Neuronal stem cell (in vitro differentiated cells): ENCODE data around the gene CAP1. TPM values are rescaled to one million over a fixed set of nuclear protein-coding genes. Genes with fewer than 3 reads are reported as not detected.

Source experiments
- DNase-seq: peaks from one replicate; pipeline ENCODE4 v3.0.0-alpha.2; 2013; ENCODE audit warnings: low spot score
- H2AFZ ChIP-seq: one replicate; pipeline ENCODE4 v1.6.1; 2013; ENCODE audit warnings: mild to moderate bottlenecking, low read length, inconsistent platforms
- H2AK5ac ChIP-seq: 2 replicates; pipeline ENCODE4 v1.6.1; 2013; ENCODE audit warnings: low read depth, mild to moderate bottlenecking, inconsistent platforms, low read length, moderate library complexity, mixed read lengths
- H2BK120ac ChIP-seq: 2 replicates; pipeline ENCODE4 v1.6.1; 2013; ENCODE audit warnings: low read depth, mild to moderate bottlenecking, inconsistent platforms, low read length, moderate library complexity, mixed read lengths
- H2BK12ac ChIP-seq: one replicate; pipeline ENCODE4 v1.6.1; 2013; ENCODE audit warnings: low read length, inconsistent platforms
- H2BK15ac ChIP-seq: 2 replicates; pipeline ENCODE4 v1.6.1; 2013; ENCODE audit warnings: mild to moderate bottlenecking, low read length, inconsistent platforms, mixed read lengths
- H2BK5ac ChIP-seq: one replicate; pipeline ENCODE4 v1.6.1; 2013; ENCODE audit warnings: inconsistent platforms, mild to moderate bottlenecking, low read length, moderate library complexity
- H3K14ac ChIP-seq: one replicate; pipeline ENCODE4 v1.6.1; 2013; ENCODE audit warnings: low read length, inconsistent platforms
- H3K18ac ChIP-seq: 2 replicates; pipeline ENCODE4 v1.6.1; 2013; ENCODE audit warnings: low read length, inconsistent platforms
- H3K23ac ChIP-seq: 2 replicates; pipeline ENCODE4 v1.6.1; 2013; ENCODE audit warnings: low read depth, mild to moderate bottlenecking, mixed read lengths, low read length, inconsistent platforms; ENCODE audit not compliant: poor library complexity
- H3K27ac ChIP-seq: replicated peaks from 3 replicates; pipeline ENCODE4 v1.5.1; 2013; ENCODE audit warnings: low read length, inconsistent platforms
- H3K27me3 ChIP-seq, 3 experiments: 2 replicates each; pipeline ENCODE4 v1.6.1; 2013; ENCODE audit warnings: low read length in 3 of 3, mild to moderate bottlenecking in 2 of 3, inconsistent platforms in 1 of 3, low read depth in 1 of 3, mixed read lengths in 1 of 3, moderate library complexity in 1 of 3; ENCODE audit not compliant: control insufficient read depth in 3 of 3, insufficient read depth in 3 of 3
- H3K36me3 ChIP-seq, 2 donors: replicated peaks in 1 of 2; 2 replicates each; pipeline ENCODE4 v1.6.1; 2013; ENCODE audit warnings: low read length in 2 of 2; ENCODE audit not compliant: control insufficient read depth in 2 of 2, insufficient read depth in 2 of 2
- H3K4ac ChIP-seq: 2 replicates; pipeline ENCODE4 v1.6.1; 2013; ENCODE audit warnings: inconsistent platforms, mild to moderate bottlenecking, low read length, moderate library complexity
- H3K4me1 ChIP-seq, 2 donors: 1 replicate in 1 of 2; 2 replicates in 1 of 2; pipeline ENCODE4 v1.6.1; 2013; ENCODE audit warnings: low read length in 2 of 2, low read depth in 1 of 2; ENCODE audit not compliant: control insufficient read depth in 2 of 2, insufficient read depth in 1 of 2
- H3K4me2 ChIP-seq: one replicate; pipeline ENCODE4 v1.6.1; 2013; ENCODE audit warnings: mild to moderate bottlenecking, low read length, inconsistent platforms; ENCODE audit not compliant: insufficient read depth, poor library complexity, severe bottlenecking
- H3K4me3 ChIP-seq, 2 donors: 2 replicates each; pipeline ENCODE4 v1.5.1; 2013; ENCODE audit warnings: low read length in 2 of 2, mild to moderate bottlenecking in 2 of 2, inconsistent platforms in 1 of 2, moderate library complexity in 1 of 2
- H3K79me1 ChIP-seq: one replicate; pipeline ENCODE4 v1.6.1; 2013; ENCODE audit warnings: low read depth, mild to moderate bottlenecking, inconsistent platforms, low read length, moderate library complexity
- H3K9ac ChIP-seq: one replicate; pipeline ENCODE4 v1.6.1; 2013; ENCODE audit warnings: mild to moderate bottlenecking, low read depth, low read length, inconsistent platforms; ENCODE audit not compliant: poor library complexity
- H3K9me3 ChIP-seq, 2 donors: replicated peaks in 1 of 2; 2 replicates each; pipeline versions ENCODE3 to v1.6.1; 2013; ENCODE audit warnings: low read length in 2 of 2, mild to moderate bottlenecking in 2 of 2, inconsistent platforms in 1 of 2, low read depth in 1 of 2, mixed read lengths in 1 of 2, moderate library complexity in 1 of 2; ENCODE audit not compliant: control insufficient read depth in 2 of 2, insufficient read depth in 1 of 2
- H4K8ac ChIP-seq: one replicate; pipeline ENCODE4 v1.6.1; 2013; ENCODE audit warnings: low read depth, mild to moderate bottlenecking, inconsistent platforms, low read length, moderate library complexity
- H4K91ac ChIP-seq: one replicate; pipeline ENCODE4 v1.6.1; 2013; ENCODE audit warnings: low read length, low read depth, mild to moderate bottlenecking, inconsistent platforms; ENCODE audit not compliant: poor library complexity
- WGBS, 2 donors: extraction: QIAGEN DNeasy Blood & Tissue Kit; methylation state at CpG; one replicate each; pipeline ENCODE4 v1.1.7; 2013; ENCODE audit warnings: missing lambda C conversion rate in 2 of 2, mixed read lengths in 1 of 2; ENCODE audit not compliant: insufficient read length in 2 of 2, insufficient replicate concordance in 1 of 2; ENCODE audit errors: extremely low coverage in 2 of 2; 5-methylcytosine and 5-hydroxymethylcytosine counted together
- polyA plus RNA-seq, 2 experiments: library from polyadenylated mRNA; stranded (reverse); fragments of 200-250 nt; gene quantifications; one replicate each; pipeline ENCODE4 v1.2.3, GENCODE V29; 2013

CAP1 gene, protein sequence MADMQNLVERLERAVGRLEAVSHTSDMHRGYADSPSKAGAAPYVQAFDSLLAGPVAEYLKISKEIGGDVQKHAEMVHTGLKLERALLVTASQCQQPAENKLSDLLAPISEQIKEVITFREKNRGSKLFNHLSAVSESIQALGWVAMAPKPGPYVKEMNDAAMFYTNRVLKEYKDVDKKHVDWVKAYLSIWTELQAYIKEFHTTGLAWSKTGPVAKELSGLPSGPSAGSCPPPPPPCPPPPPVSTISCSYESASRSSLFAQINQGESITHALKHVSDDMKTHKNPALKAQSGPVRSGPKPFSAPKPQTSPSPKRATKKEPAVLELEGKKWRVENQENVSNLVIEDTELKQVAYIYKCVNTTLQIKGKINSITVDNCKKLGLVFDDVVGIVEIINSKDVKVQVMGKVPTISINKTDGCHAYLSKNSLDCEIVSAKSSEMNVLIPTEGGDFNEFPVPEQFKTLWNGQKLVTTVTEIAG
- polyA plus RNA-seq (2013, experiment 1 of 2): 116 TPM
- 119 TPM for polyA plus RNA-seq (2013, experiment 2 of 2)

DNA sequence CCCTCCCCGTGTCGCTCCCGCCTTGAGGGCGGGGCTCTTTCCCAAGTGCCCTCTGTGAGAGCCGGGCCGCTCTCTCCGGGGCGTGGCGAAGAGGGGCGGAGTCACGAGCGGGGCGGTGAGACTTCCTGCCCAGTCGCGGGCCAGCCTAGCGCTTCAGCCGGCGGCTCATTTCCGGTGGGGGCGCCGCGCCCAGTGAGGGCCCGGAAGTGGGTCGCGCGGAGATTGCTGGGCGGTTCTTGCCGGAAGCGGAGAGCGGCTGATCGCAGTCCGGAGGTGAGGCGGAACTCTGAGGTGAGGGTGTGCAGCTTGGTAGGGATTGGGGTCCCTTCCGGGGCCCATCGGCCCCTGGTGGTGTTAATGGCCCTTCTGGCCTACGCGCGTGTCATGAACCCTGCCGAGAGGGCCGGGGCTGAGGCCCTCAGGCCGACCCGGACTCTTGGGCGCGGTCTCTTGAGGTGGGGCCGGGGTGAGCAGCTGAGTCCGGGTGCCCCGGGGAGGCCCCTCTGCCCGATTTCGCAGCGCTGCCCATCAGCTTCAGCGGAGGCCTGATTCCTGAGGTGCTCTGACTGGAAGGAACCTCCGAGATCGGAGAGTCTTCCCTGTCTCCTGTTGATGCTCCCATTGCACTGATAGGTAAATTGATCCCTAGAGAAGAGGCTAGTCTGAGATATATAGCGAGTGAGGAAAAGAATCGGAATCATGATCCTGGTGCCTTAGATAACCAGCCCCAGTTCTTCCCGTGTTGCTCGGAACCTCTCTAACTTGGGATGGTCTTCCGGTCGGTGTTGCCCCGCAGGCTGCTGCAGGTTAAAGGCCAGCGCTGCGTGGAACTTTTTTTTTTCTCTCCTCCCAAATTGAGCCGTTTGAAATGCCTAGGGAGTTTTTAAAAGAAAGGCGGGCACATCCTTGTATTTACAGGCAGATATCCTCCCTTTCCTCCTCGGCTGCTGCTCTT, at the start of gene CAP1:
TSS of gene CAP1 (plus strand) at position 219 of the 955 bp plus-strand sequence. CDS start 18,618 bp downstream, outside the sequence.
- WGBS, 2 donors: no CpG with 5 or more reads among the region's 65 CpGs
- H3K23ac ChIP-seq: peak within 1 kb of the TSS; percentile 95
- H2AK5ac ChIP-seq: peak within 1 kb of the TSS; percentile 40

GRCh38 chr1:39992234-39992633, 48.3 kb upstream of the CAP1 start:
- Histone ChIP-seq H3K79me1 (no peaks in the 10 kb centered on the region), H2BK15ac (no peak overlapping the region), H3K14ac (no peak overlapping the region), H3K18ac (no peak overlapping the region), H3K4me2 (no peak overlapping the region), H3K36me3 (no peaks in the 10 kb centered on the region), H2AFZ (peak overlapping the region; percentile 53), H2AK5ac (no peak overlapping the region), H3K9me3 (no peaks in the 10 kb centered on the region), H3K4ac (no peak overlapping the region), H3K4me3 (no peak overlapping the region), H2BK5ac (no peak overlapping the region), H3K27me3 (no peaks in the 10 kb centered on the region), H3K27ac (no peak overlapping the region), H2BK120ac (no peak overlapping the region), H3K4me1 (peaks cover 5 to 11% of the 10 kb centered on the region in 2 donors), H4K8ac (no peak overlapping the region), H2BK12ac (no peak overlapping the region), H4K91ac (no peak overlapping the region), H3K9ac (no peak overlapping the region), H3K23ac (no peak overlapping the region)
- WGBS, 2 donors: no CpG with 5 or more reads among the region's 2 CpGs
- DNase-seq: no peak

More for the DNA sequence above, at the start of gene CAP1:
- Histone ChIP-seq H2BK15ac (peak within 1 kb of the TSS; percentile 84), H3K4me1 (peaks cover 4 to 13% of the 10 kb centered on the region in 2 donors), H3K4me3 (peak within 1 kb of the TSS; percentile 89 to 95), H3K4ac (no peak within 1 kb of the TSS), H3K4me2 (peak within 1 kb of the TSS; percentile 97), H3K9ac (peak within 1 kb of the TSS; percentile 89), H2BK120ac (peak within 1 kb of the TSS; percentile 73), H3K27ac (peak within 1 kb of the TSS; percentile 75), H3K9me3 (no peaks in the 10 kb centered on the region), H2BK12ac (no peak within 1 kb of the TSS), H3K27me3 (no peaks in the 10 kb centered on the region), H2AFZ (peak within 1 kb of the TSS; percentile 92), H4K91ac (no peak within 1 kb of the TSS), H2BK5ac (no peak within 1 kb of the TSS), H3K14ac (peak within 1 kb of the TSS; percentile 15), H3K18ac (peak within 1 kb of the TSS; percentile 89), H3K36me3 (peaks cover 0 to 23% of the 10 kb centered on the region in 2 donors), H4K8ac (no peak within 1 kb of the TSS), H3K79me1 (peaks cover 1% of the 10 kb centered on the region)
- DNase-seq: peak; percentile 98

- H2BK15ac ChIP-seq: no peak overlapping the region
- no peak overlapping the region for H3K18ac ChIP-seq
- no peak overlapping the region for H2BK12ac ChIP-seq
- H3K4me2 ChIP-seq: no peak overlapping the region
- no peak overlapping the region for H4K8ac ChIP-seq
- no peak overlapping the region for H3K9ac ChIP-seq
- H3K27me3 ChIP-seq: no peaks in the 10 kb centered on the region
- no peak overlapping the region for H3K23ac ChIP-seq
- no peak for DNase-seq
- H3K4me3 ChIP-seq: no peak overlapping the region
- H2BK120ac ChIP-seq: no peak overlapping the region
- H3K79me1 ChIP-seq: no peaks in the 10 kb centered on the region
- no peak overlapping the region for H2AK5ac ChIP-seq
- WGBS, 2 donors: no CpG with 5 or more reads among the region's 5 CpGs
- H3K14ac ChIP-seq: no peak overlapping the region
- no peak overlapping the region for H3K4ac ChIP-seq
- no peak overlapping the region for H2BK5ac ChIP-seq
- no peaks in the 10 kb centered on the region for H3K36me3 ChIP-seq
- H3K4me1 ChIP-seq: peaks cover 5 to 11% of the 10 kb centered on the region in 2 donors
- H3K27ac ChIP-seq: no peak overlapping the region
- H3K9me3 ChIP-seq: peaks cover 0 to under 1% of the 10 kb centered on the region in 2 donors
- no peak overlapping the region for H4K91ac ChIP-seq
- H2AFZ ChIP-seq: no peak overlapping the region
These were observed 47.6 kb upstream of the CAP1 start for GRCh38 chr1:39992888-39993287.
